H1 (cell line): ENCODE measurements around the gene SMARCA5. TPM values are rescaled to one million over a fixed set of nuclear protein-coding genes. Genes with fewer than 3 reads are reported as not detected.
A peak's percentile ranks its signal among the peaks of the same experiment; 100 is the strongest.

Experiments
- CTCF ChIA-PET: fragments of 300-600 bp; sonication (Branson Sonifier 250); formaldehyde crosslinking; loops from one replicate; lab custom pipeline; 2021; ENCODE audit not compliant: partially characterized antibody; lab: Charles Lee
- POLR2A ChIA-PET: fragments of 300-600 bp; sonication (Branson Sonifier 250); formaldehyde crosslinking; loops from one replicate; lab custom pipeline; 2021; ENCODE audit warnings: inconsistent platforms; ENCODE audit not compliant: partially characterized antibody; lab: Charles Lee
- DNase-seq, 2 experiments: peaks; one replicate each; pipeline versions ENCODE4 v3.0.0 to v3.0.0-alpha.2; 2010 to 2022; ENCODE audit warnings: low spot score in 2 of 2, low read depth in 1 of 2, mixed read lengths in 1 of 2
- FAIRE-seq: peaks from 2 replicates; lab custom pipeline; 2011; peaks lifted over from hg19 to GRCh38; lab: Jason Lieb, UNC
- H2AFZ ChIP-seq: 2 replicates; pipeline ENCODE4 v1.8.1; 2012; ENCODE audit warnings: low read length, inconsistent platforms
- H2AK5ac ChIP-seq: 2 replicates; pipeline ENCODE4 v1.6.1; 2013; ENCODE audit warnings: low read depth, low read length
- H2BK120ac ChIP-seq: replicated peaks from 2 replicates; pipeline ENCODE3; 2013; ENCODE audit warnings: low read depth, low read length, inconsistent platforms
- H2BK12ac ChIP-seq: 2 replicates; pipeline ENCODE4 v1.6.1; 2013; ENCODE audit warnings: low read depth, low read length
- H2BK15ac ChIP-seq: 2 replicates; pipeline ENCODE4 v1.6.1; 2013; ENCODE audit warnings: low read length
- H2BK20ac ChIP-seq: 2 replicates; pipeline ENCODE4 v1.6.1; 2013; ENCODE audit warnings: low read length
- H2BK5ac ChIP-seq: 2 replicates; pipeline ENCODE4 v1.6.1; 2013; ENCODE audit warnings: low read depth, low read length
- H3K14ac ChIP-seq: 2 replicates; pipeline ENCODE4 v1.6.1; 2013; ENCODE audit warnings: inconsistent platforms; ENCODE audit not compliant: insufficient read length
- H3K18ac ChIP-seq: 2 replicates; pipeline ENCODE4 v1.6.1; 2013; ENCODE audit warnings: low read length; ENCODE audit errors: extremely low read depth
- H3K23ac ChIP-seq: 2 replicates; pipeline ENCODE4 v1.6.1; 2013; ENCODE audit warnings: inconsistent platforms; ENCODE audit not compliant: insufficient read length
- H3K23me2 ChIP-seq: 2 replicates; pipeline ENCODE4 v1.6.1; 2013; ENCODE audit warnings: low read depth, low read length
- H3K27ac ChIP-seq: 2 replicates; pipeline ENCODE4 v1.6.1; 2011; ENCODE audit warnings: low read depth, low read length, inconsistent platforms
- H3K27me3 ChIP-seq, 4 experiments: replicated peaks in 1 of 4; 1 replicate in 1 of 4; 2 replicates in 3 of 4; pipeline versions ENCODE4 v1.6.1 to v1.8.1; 2011 to 2013; ENCODE audit warnings: low read length in 3 of 4, mild to moderate bottlenecking in 3 of 4, inconsistent platforms in 2 of 4, mixed read lengths in 2 of 4, moderate library complexity in 1 of 4; ENCODE audit not compliant: control insufficient read depth in 3 of 4, insufficient read depth in 3 of 4; ENCODE audit errors: extremely low read depth in 1 of 4
- H3K36me3 ChIP-seq, 4 experiments: 2 replicates each; pipeline versions ENCODE4 v1.6.1 to v1.8.1; 2011 to 2013; ENCODE audit warnings: mild to moderate bottlenecking in 4 of 4, low read length in 3 of 4, moderate library complexity in 2 of 4, control low read depth in 1 of 4, inconsistent platforms in 1 of 4; ENCODE audit not compliant: insufficient read depth in 4 of 4, control insufficient read depth in 2 of 4
- H3K4ac ChIP-seq: replicated peaks from 2 replicates; pipeline ENCODE3; 2013; ENCODE audit warnings: low read length, low read depth, mixed read lengths, inconsistent platforms; ENCODE audit not compliant: insufficient read length
- H3K4me1 ChIP-seq, 4 experiments: replicated peaks in 1 of 4; 1 replicate in 1 of 4; 2 replicates in 3 of 4; pipeline versions ENCODE4 v1.6.1 to v1.8.1; 2011 to 2013; ENCODE audit warnings: low read length in 3 of 4, inconsistent platforms in 2 of 4, mixed read lengths in 1 of 4; ENCODE audit not compliant: insufficient read depth in 4 of 4, control insufficient read depth in 3 of 4
- H3K4me2 ChIP-seq, 2 experiments: 2 replicates each; pipeline versions ENCODE4 v1.6.1 to v1.8.1; 2011 to 2013; ENCODE audit warnings: low read depth in 2 of 2, low read length in 2 of 2, control low read depth in 1 of 2, inconsistent platforms in 1 of 2, mild to moderate bottlenecking in 1 of 2; ENCODE audit not compliant: insufficient read depth in 1 of 2
- H3K4me3 ChIP-seq, 4 experiments: fragments of 200-600, 300-600 bp in 1 of 4; sonication (generic), shearing (Covaris generic), sonication (Bioruptor Twin) in 1 of 4; 2 replicates each; pipeline versions ENCODE4 v1.5.1 to v1.8.1; 2011 to 2016; ENCODE audit warnings: low read length in 4 of 4, low read depth in 3 of 4, control low read depth in 2 of 4, inconsistent platforms in 2 of 4, mild to moderate bottlenecking in 2 of 4, mixed read lengths in 1 of 4, moderate library complexity in 1 of 4; ENCODE audit not compliant: insufficient read depth in 2 of 4; ENCODE audit errors: extremely low read depth in 1 of 4
- H3K56ac ChIP-seq: replicated peaks from 2 replicates; pipeline ENCODE3; 2013; ENCODE audit warnings: low read depth, mild to moderate bottlenecking, mixed read lengths, low read length, inconsistent platforms; ENCODE audit not compliant: insufficient read length
- H3K79me1 ChIP-seq: 2 replicates; pipeline ENCODE4 v1.6.1; 2013; ENCODE audit warnings: low read depth, low read length, control low read depth
- H3K79me2 ChIP-seq, 2 experiments: 2 replicates each; pipeline versions ENCODE4 v1.6.1 to v1.8.1; 2012 to 2013; ENCODE audit warnings: low read length in 2 of 2, mild to moderate bottlenecking in 2 of 2, inconsistent platforms in 1 of 2; ENCODE audit not compliant: insufficient read depth in 2 of 2, control insufficient read depth in 1 of 2
- H3K9ac ChIP-seq, 4 experiments: replicated peaks in 1 of 4; 1 replicate in 1 of 4; 2 replicates in 3 of 4; pipeline versions ENCODE4 v1.6.1 to v1.8.1; 2011 to 2013; ENCODE audit warnings: low read depth in 3 of 4, low read length in 3 of 4, control low read depth in 2 of 4, mild to moderate bottlenecking in 2 of 4, moderate library complexity in 2 of 4, inconsistent platforms in 1 of 4; ENCODE audit errors: extremely low read depth in 1 of 4
- H3K9me3 ChIP-seq, 2 experiments: 2 replicates each; pipeline versions ENCODE4 v1.6.1 to v1.8.1; 2012 to 2013; ENCODE audit warnings: mild to moderate bottlenecking in 2 of 2, moderate library complexity in 2 of 2, control low read depth in 1 of 2, inconsistent platforms in 1 of 2, low read depth in 1 of 2, low read length in 1 of 2, mixed read lengths in 1 of 2; ENCODE audit not compliant: insufficient read depth in 2 of 2
- H4K20me1 ChIP-seq, 2 experiments: replicated peaks in 1 of 2; 2 replicates each; pipeline versions ENCODE3 to v1.8.1; 2011 to 2013; ENCODE audit warnings: inconsistent platforms in 2 of 2, low read length in 2 of 2, mild to moderate bottlenecking in 1 of 2; ENCODE audit not compliant: insufficient read depth in 2 of 2, control insufficient read depth in 1 of 2
- H4K5ac ChIP-seq: 2 replicates; pipeline ENCODE4 v1.6.1; 2013; ENCODE audit warnings: low read length, low read depth, mixed read lengths, inconsistent platforms; ENCODE audit not compliant: insufficient read length
- H4K8ac ChIP-seq: 2 replicates; pipeline ENCODE4 v1.8.0; 2013; ENCODE audit warnings: mild to moderate bottlenecking, moderate library complexity, low read length, inconsistent platforms; ENCODE audit not compliant: insufficient read depth; ENCODE audit errors: extremely low read depth
- H4K91ac ChIP-seq: replicated peaks from 2 replicates; pipeline ENCODE3; 2013; ENCODE audit warnings: low read length, mixed read lengths, inconsistent platforms; ENCODE audit not compliant: insufficient read length
- BRCA1 ChIP-seq: IDR thresholded peaks from 2 replicates; pipeline ENCODE4 v1.6.1; 2012; ENCODE audit warnings: low read depth, low read length, improper control_type of control experiment
- CHD1 ChIP-seq: IDR thresholded peaks from 2 replicates; pipeline ENCODE4 v1.6.1; 2012; ENCODE audit warnings: low read depth, low read length, improper control_type of control experiment
- CTCF ChIP-seq, 3 experiments: IDR thresholded peaks; 1 replicate in 2 of 3; 2 replicates in 1 of 3; pipeline versions ENCODE4 v1.5.1 to v1.6.1; 2011; ENCODE audit warnings: low read length in 3 of 3, mild to moderate bottlenecking in 3 of 3, inconsistent platforms in 2 of 3, low read depth in 1 of 3, moderate library complexity in 1 of 3; ENCODE audit not compliant: insufficient read depth in 1 of 3; ENCODE audit errors: control extremely low read depth in 1 of 3
- EP300 ChIP-seq, 2 experiments: IDR thresholded peaks; 1 replicate in 1 of 2; 2 replicates in 1 of 2; pipeline ENCODE4 v1.6.1; 2011 to 2012; ENCODE audit warnings: low read depth in 2 of 2, low read length in 2 of 2, mild to moderate bottlenecking in 2 of 2, borderline replicate concordance in 1 of 2, inconsistent platforms in 1 of 2, moderate library complexity in 1 of 2
- KDM4A ChIP-seq: IDR thresholded peaks from one replicate; pipeline ENCODE4 v1.7.1; 2012; ENCODE audit warnings: low read depth, mild to moderate bottlenecking, moderate library complexity, low read length, inconsistent platforms; ENCODE audit not compliant: severe bottlenecking
- KDM5A ChIP-seq: fragments of 200-600 bp; IDR thresholded peaks from 2 replicates; pipeline ENCODE4 v1.7.1; 2012; ENCODE audit warnings: mild to moderate bottlenecking, low read length, inconsistent platforms, mixed read lengths
- RBBP5 ChIP-seq: IDR thresholded peaks from 2 replicates; pipeline ENCODE4 v1.7.1; 2012; ENCODE audit warnings: low read depth, mild to moderate bottlenecking, inconsistent platforms, low read length, moderate library complexity, borderline replicate concordance
- SIN3A ChIP-seq, 2 experiments: IDR thresholded peaks in 1 of 2; conservative IDR thresholded peaks in 1 of 2; 2 replicates each; pipeline ENCODE4 v1.6.1; 2011 to 2012; ENCODE audit warnings: low read length in 2 of 2, improper control_type of control experiment in 1 of 2, low read depth in 1 of 2, mild to moderate bottlenecking in 1 of 2
- SP2 ChIP-seq: IDR thresholded peaks from 2 replicates; pipeline ENCODE4 v1.6.1; 2012; ENCODE audit warnings: mild to moderate bottlenecking, low read length, inconsistent platforms
- SP4 ChIP-seq: IDR thresholded peaks from 2 replicates; pipeline ENCODE4 v1.6.1; 2012; ENCODE audit warnings: low read length, inconsistent platforms
- WGBS, 2 experiments: shearing (Covaris generic) in 1 of 2; methylation state at CpG; one replicate each; pipeline versions ENCODE4 v1.1.6 to v1.1.7; 2013 to 2015; ENCODE audit warnings: low lambda C conversion rate in 2 of 2, mixed read lengths in 2 of 2, inconsistent platforms in 1 of 2, low coverage in 1 of 2, missing lambda C conversion rate in 1 of 2; ENCODE audit not compliant: insufficient replicate concordance in 2 of 2, insufficient coverage in 1 of 2, insufficient read length in 1 of 2; ENCODE audit errors: extremely low coverage in 1 of 2, missing lambda C conversion rate in 1 of 2; 5-methylcytosine and 5-hydroxymethylcytosine counted together
- polyA plus RNA-seq, 7 experiments: library from polyadenylated mRNA; depleted of rRNA in 3 of 7; stranded (reverse) in 5 of 7; unstranded in 2 of 7; fragments of >200 nt in 5 of 7; fragments of 200-250 nt in 2 of 7; gene quantifications; 1 replicate in 5 of 7; 2 replicates in 1 of 7; 4 replicates in 1 of 7; pipeline versions ENCODE4 v1.2.1 to v1.2.3, GENCODE V29; 2011 to 2013; ENCODE audit warnings: missing spikeins in 2 of 7, mixed read lengths in 2 of 7
- total RNA-seq: library from RNA; stranded (reverse); fragmentation: NEBNext Ultra II Directional; extraction: Animal tissue kit (Norgen Biotek cat#: 25700); gene quantifications from 2 replicates; pipeline ENCODE4 v1.2.1, GENCODE V29; 2021

The SMARCA5 gene
- total and polyA plus RNA-seq, 2 of the 8 experiments (the other 6 are each of a cell fraction or from before 2014, with no cell fraction given) = 13.9 to 112 TPM

GRCh38 chr4:143512978-143513313, 556 bp upstream of the SMARCA5 start:
- Histone ChIP-seq H3K4me2 (peak overlapping the region; percentile 68 to 76), H2BK5ac (no peak overlapping the region; the same call in 1 of the 2 replicates), H2AK5ac (no peak overlapping the region), H2BK12ac (no peak overlapping the region; the same call in 1 of the 2 replicates), H3K27ac (peak overlapping the region; percentile 96; the same call in 1 of the 2 replicates), H3K4ac (no peak overlapping the region), H3K23me2 (no peaks in the 10 kb centered on the region), H4K20me1 (peaks cover 12 to 16% of the 10 kb centered on the region in 2 experiments), H3K4me3 (peak overlapping the region; percentile 93 to 98 (median 94)), H3K9me3 (no peaks in the 10 kb centered on the region), H3K23ac (no peak overlapping the region), H2BK15ac (no peak overlapping the region), H3K79me2 (peaks cover 23 to 42% of the 10 kb centered on the region in 2 experiments), H3K18ac (peak overlapping the region; percentile 89), H4K5ac (no peak overlapping the region), H4K91ac (no peak overlapping the region), H3K56ac (no peak overlapping the region), H2BK20ac (no peak overlapping the region), H3K9ac (peak overlapping the region in 3 of 4 experiments; percentile 55 to 98 (median 96); a peak in 6 of 7 replicates), H2AFZ (peak overlapping the region; percentile 96; the same call in 1 of the 2 replicates), H3K27me3 (no peaks in the 10 kb centered on the region), H3K14ac (no peak overlapping the region), H4K8ac (0 out of 2 replicates have a peak overlapping the region, but pooled peaks have one; percentile 83), H2BK120ac (no peak overlapping the region), H3K4me1 (peaks cover 0 to 3% (median 0%) of the 10 kb centered on the region in 4 experiments; a peak in 2 of 7 replicates), H3K79me1 (no peaks in the 10 kb centered on the region), H3K36me3 (peaks cover 0 to 12% (median 3%) of the 10 kb centered on the region in 4 experiments; a peak in 2 of 8 replicates)
- WGBS, 2 experiments = 1% methylated on average over 17 of the region's 18 CpGs; no CpG with 5 or more reads in 1 of the 2 experiments
- FAIRE-seq (no peak), DNase-seq (peak in 1 of 2 experiments; percentile 92)
- ChIA-PET CTCF (no interaction called here), POLR2A (interaction anchor here (1.1 to 3.1 kb wide), 3 partner anchors 10 to 226 kb away, joined by 3 to 11 read pairs (median 7); no protein-coding TSS in a partner anchor)
- no peak for TF ChIP-seq SP2
- TF ChIP-seq BRCA1 = no peak
- TF ChIP-seq KDM5A = no peak
- no peak for TF ChIP-seq CTCF (IDR thresholded peaks at IDR 0.05; ENCODE audit: control extremely low read depth in 1 of 3, insufficient read depth in 1 of 3, low read depth in 1 of 3, low read length in 3 of 3)
- TF ChIP-seq SIN3A (conservative IDR thresholded peaks at IDR 0.05 in 1 of 2, IDR thresholded peaks at IDR 0.05 in 1 of 2; ENCODE audit: low read depth in 1 of 2, low read length in 2 of 2) = peak; percentile 57 to 58; a peak in 2 of 4 replicates
- TF ChIP-seq CHD1 = no peak
- TF ChIP-seq SP4 = no peak; the same call in 1 of the 2 replicates
- peak; percentile 29; the same call in 1 of the 2 replicates for TF ChIP-seq RBBP5
- TF ChIP-seq EP300 (IDR thresholded peaks at IDR 0.05; ENCODE audit: borderline replicate concordance in 1 of 2, low read depth in 2 of 2, low read length in 2 of 2) = no peak
- no peak for TF ChIP-seq KDM4A
